ENCODE measurements around the gene MYH11.

DNA sequence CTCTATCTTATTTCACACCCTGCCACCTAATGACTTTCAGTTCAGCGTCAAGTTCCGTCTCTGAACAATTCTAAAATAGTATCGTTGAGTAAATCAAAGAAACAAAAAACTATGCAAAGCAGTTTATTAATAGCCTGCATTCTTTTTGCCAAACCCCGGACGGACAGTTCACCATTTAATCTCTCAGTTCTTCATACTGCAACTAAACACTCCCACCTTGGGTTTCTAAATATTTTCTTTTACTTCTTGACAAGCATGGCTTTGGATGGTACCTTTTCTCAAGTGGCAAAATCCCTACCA is 1.2 kb downstream of the MYH11 start:
- TF ChIP-seq, protein P1, sequence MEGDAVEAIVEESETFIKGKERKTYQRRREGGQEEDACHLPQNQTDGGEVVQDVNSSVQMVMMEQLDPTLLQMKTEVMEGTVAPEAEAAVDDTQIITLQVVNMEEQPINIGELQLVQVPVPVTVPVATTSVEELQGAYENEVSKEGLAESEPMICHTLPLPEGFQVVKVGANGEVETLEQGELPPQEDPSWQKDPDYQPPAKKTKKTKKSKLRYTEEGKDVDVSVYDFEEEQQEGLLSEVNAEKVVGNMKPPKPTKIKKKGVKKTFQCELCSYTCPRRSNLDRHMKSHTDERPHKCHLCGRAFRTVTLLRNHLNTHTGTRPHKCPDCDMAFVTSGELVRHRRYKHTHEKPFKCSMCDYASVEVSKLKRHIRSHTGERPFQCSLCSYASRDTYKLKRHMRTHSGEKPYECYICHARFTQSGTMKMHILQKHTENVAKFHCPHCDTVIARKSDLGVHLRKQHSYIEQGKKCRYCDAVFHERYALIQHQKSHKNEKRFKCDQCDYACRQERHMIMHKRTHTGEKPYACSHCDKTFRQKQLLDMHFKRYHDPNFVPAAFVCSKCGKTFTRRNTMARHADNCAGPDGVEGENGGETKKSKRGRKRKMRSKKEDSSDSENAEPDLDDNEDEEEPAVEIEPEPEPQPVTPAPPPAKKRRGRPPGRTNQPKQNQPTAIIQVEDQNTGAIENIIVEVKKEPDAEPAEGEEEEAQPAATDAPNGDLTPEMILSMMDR (IDR thresholded peaks at IDR 0.05; ENCODE audit: low read length), result no peak
- TF ChIP-seq EZH2 (IDR thresholded peaks at IDR 0.05; ENCODE audit: borderline replicate concordance, low read length), result no peak

Data from OCI-LY1 (cell line).